ENCODE results near the gene EMC9. TPM values are rescaled to one million over a fixed set of nuclear protein-coding genes. Genes with fewer than 3 reads are reported as not detected.

EMC9 gene
- total RNA-seq = 10 to 100 TPM; 28.7 to 37.5 TPM

- Mint-ChIP-seq H3K4me1 (ENCODE audit: low read depth in 2 of 2) (peaks cover 64 to 65% of the 10 kb centered on the region in 2 donors), H3K27me3 (no peaks in the 10 kb centered on the region), H3K4me3 (peak within 1 kb of the TSS; percentile 85), H3K36me3 (peaks cover 35% of the 10 kb centered on the region), H3K9me3 (no peaks in the 10 kb centered on the region), H3K27ac (peak within 1 kb of the TSS; percentile 86 to 97)
- peak; percentile 99 for DNase-seq (ENCODE audit: low spot score)
- ATAC-seq = peak; percentile 95
Measured at GRCh38 chr14:24141097-24141880, at the start of gene EMC9. Gene EMC9, minus strand, starts transcription at chr14:24141591. Its CDS starts 287 bp downstream, at chr14:24141304.

- Mint-ChIP-seq H3K27ac (peak overlapping the region; percentile 31 to 85), H3K4me3 (no peak overlapping the region), H3K36me3 (peaks cover 13% of the 10 kb centered on the region), H3K4me1 (ENCODE audit: low read depth in 2 of 2) (peaks cover 44 to 45% of the 10 kb centered on the region in 2 donors), H3K27me3 (no peaks in the 10 kb centered on the region), H3K9me3 (no peaks in the 10 kb centered on the region)
- no peak for DNase-seq (ENCODE audit: low spot score)
- ATAC-seq = no peak
Measured at GRCh38 chr14:24190416-24190815, 49.0 kb upstream of the EMC9 start.

- Mint-ChIP-seq H3K36me3 (peaks cover 13% of the 10 kb centered on the region), H3K4me3 (peak overlapping the region; percentile 91), H3K27ac (peak overlapping the region; percentile 76 to 85), H3K9me3 (no peaks in the 10 kb centered on the region), H3K4me1 (ENCODE audit: low read depth in 2 of 2) (peaks cover 37 to 38% of the 10 kb centered on the region in 2 donors), H3K27me3 (no peaks in the 10 kb centered on the region)
- DNase-seq (ENCODE audit: low spot score) (no peak), ATAC-seq (no peak)
Measured at GRCh38 chr14:24189460-24189859, 48.1 kb upstream of the EMC9 start.

GRCh38 chr14:24189059-24189375 is 47.6 kb upstream of the EMC9 start:
- ATAC-seq = no peak
- no peak for DNase-seq (ENCODE audit: low spot score)
- Mint-ChIP-seq H3K4me3 (peak overlapping the region; percentile 91), H3K27ac (peak overlapping the region; percentile 76 to 85), H3K36me3 (peaks cover 13% of the 10 kb centered on the region), H3K4me1 (ENCODE audit: low read depth in 2 of 2) (peaks cover 32 to 34% of the 10 kb centered on the region in 2 donors), H3K27me3 (no peaks in the 10 kb centered on the region), H3K9me3 (no peaks in the 10 kb centered on the region)

- DNase-seq (ENCODE audit: low spot score) = peak; percentile 95
- Mint-ChIP-seq H3K36me3 (peaks cover 13% of the 10 kb centered on the region), H3K27ac (peak within 1 kb of the TSS; percentile 76 to 85), H3K9me3 (no peaks in the 10 kb centered on the region), H3K27me3 (no peaks in the 10 kb centered on the region), H3K4me1 (ENCODE audit: low read depth in 2 of 2) (peaks cover 30 to 31% of the 10 kb centered on the region in 2 donors), H3K4me3 (peak within 1 kb of the TSS; percentile 91)
- ATAC-seq = peak; percentile 94 to 95
Measured at GRCh38 chr14:24188251-24189058, 47.1 kb upstream of the EMC9 start, which contains the start of gene IPO4. Gene IPO4, minus strand, starts transcription at chr14:24188816. Its CDS starts 29 bp downstream, at chr14:24188787.

- ATAC-seq (no peak), DNase-seq (ENCODE audit: low spot score) (no peak)
- peak overlapping the region; percentile 91 for H3K4me3 Mint-ChIP-seq
- peaks cover 8% of the 10 kb centered on the region for H3K36me3 Mint-ChIP-seq
- H3K4me1 Mint-ChIP-seq (ENCODE audit: low read depth in 2 of 2) = peaks cover 26 to 28% of the 10 kb centered on the region in 2 donors
- H3K9me3 Mint-ChIP-seq = no peaks in the 10 kb centered on the region
- H3K27ac Mint-ChIP-seq = peak overlapping the region; percentile 76 to 85
- H3K27me3 Mint-ChIP-seq = no peaks in the 10 kb centered on the region
Measured at GRCh38 chr14:24187539-24187915, 46.1 kb upstream of the EMC9 start.

GRCh38 chr14:24186831-24187538 is 45.6 kb upstream of the EMC9 start:
- Mint-ChIP-seq H3K36me3 (peaks cover 4% of the 10 kb centered on the region), H3K27ac (peak overlapping the region; percentile 76 to 85)

GRCh38 chr14:24185741-24186140 is 44.4 kb upstream of the EMC9 start:
- Mint-ChIP-seq H3K36me3 (peaks cover 8% of the 10 kb centered on the region), H3K27me3 (no peaks in the 10 kb centered on the region), H3K4me1 (ENCODE audit: low read depth in 2 of 2) (peaks cover 19 to 28% of the 10 kb centered on the region in 2 donors), H3K27ac (no peak overlapping the region), H3K4me3 (no peak overlapping the region), H3K9me3 (no peaks in the 10 kb centered on the region)
- DNase-seq (ENCODE audit: low spot score) (no peak), ATAC-seq (no peak)

More at GRCh38 chr14:24186831-24187538, 45.6 kb upstream of the EMC9 start:
- Mint-ChIP-seq H3K4me3 (peak overlapping the region; percentile 91), H3K27me3 (no peaks in the 10 kb centered on the region), H3K9me3 (no peaks in the 10 kb centered on the region), H3K4me1 (ENCODE audit: low read depth in 2 of 2) (peaks cover 21 to 25% of the 10 kb centered on the region in 2 donors)
- ATAC-seq (no peak), DNase-seq (ENCODE audit: low spot score) (no peak)

- no peak for ATAC-seq
- no peak for DNase-seq (ENCODE audit: low spot score)
- Mint-ChIP-seq H3K9me3 (no peaks in the 10 kb centered on the region), H3K4me3 (no peak overlapping the region), H3K36me3 (peaks cover 9% of the 10 kb centered on the region), H3K4me1 (ENCODE audit: low read depth in 2 of 2) (peaks cover 19 to 26% of the 10 kb centered on the region in 2 donors), H3K27me3 (no peaks in the 10 kb centered on the region), H3K27ac (peak overlapping the region in 1 of 2 donors; percentile 17)
Measured at GRCh38 chr14:24185026-24185425, 43.6 kb upstream of the EMC9 start.

GRCh38 chr14:24184104-24184970 is 42.9 kb upstream of the EMC9 start:
- ATAC-seq = no peak
- no peaks in the 10 kb centered on the region for H3K27me3 Mint-ChIP-seq
- no peak for DNase-seq (ENCODE audit: low spot score)
- H3K36me3 Mint-ChIP-seq = peaks cover 9% of the 10 kb centered on the region
- peaks cover 17 to 28% of the 10 kb centered on the region in 2 donors for H3K4me1 Mint-ChIP-seq (ENCODE audit: low read depth in 2 of 2)
- no peak overlapping the region for H3K4me3 Mint-ChIP-seq
- H3K9me3 Mint-ChIP-seq = no peaks in the 10 kb centered on the region
- peak overlapping the region in 1 of 2 donors; percentile 17 for H3K27ac Mint-ChIP-seq

GRCh38 chr14:24183014-24183481 is 41.7 kb upstream of the EMC9 start:
- H3K4me3 Mint-ChIP-seq = no peak overlapping the region
- H3K36me3 Mint-ChIP-seq = peaks cover 9% of the 10 kb centered on the region
- H3K4me1 Mint-ChIP-seq (ENCODE audit: low read depth in 2 of 2) = peaks cover 10 to 27% of the 10 kb centered on the region in 2 donors
- ATAC-seq (no peak), DNase-seq (ENCODE audit: low spot score) (no peak)
- H3K27me3 Mint-ChIP-seq = no peaks in the 10 kb centered on the region
- no peaks in the 10 kb centered on the region for H3K9me3 Mint-ChIP-seq
- H3K27ac Mint-ChIP-seq = peak overlapping the region; percentile 27 to 39

- DNase-seq (ENCODE audit: low spot score) (no peak), ATAC-seq (no peak)
- Mint-ChIP-seq H3K9me3 (no peaks in the 10 kb centered on the region), H3K4me1 (ENCODE audit: low read depth in 2 of 2) (peaks cover 5 to 21% of the 10 kb centered on the region in 2 donors), H3K4me3 (no peak overlapping the region), H3K36me3 (peaks cover 9% of the 10 kb centered on the region), H3K27me3 (no peaks in the 10 kb centered on the region), H3K27ac (peak overlapping the region; percentile 27 to 39)
Measured at GRCh38 chr14:24182110-24182882, 40.9 kb upstream of the EMC9 start.
